ENCODE results near the gene CD151. TPM values are rescaled to one million over a fixed set of nuclear protein-coding genes. Genes with fewer than 3 reads are reported as not detected.
A peak's percentile ranks its signal among the peaks of the same experiment; 100 is the strongest.

Gene CD151
- total RNA-seq, 1 donor, result 311 TPM

- H3K4me3 ChIP-seq (ENCODE audit: low read depth, low read length), result peak overlapping the region; percentile 57
- no peak for TF ChIP-seq CTCF (IDR thresholded peaks at IDR 0.05; ENCODE audit: insufficient read depth, low read length)
- DNase-seq (ENCODE audit: low read depth), result no peak
Measured at GRCh38 chr11:788953-789940, 43.5 kb upstream of the CD151 start.

GRCh38 chr11:789943-790342 lies 42.8 kb upstream of the CD151 start, which contains the start of gene CEND1:
Gene CEND1, minus strand, starts transcription at chr11:790090. Its CDS starts 1,514 bp downstream, at chr11:788576.
- H3K4me3 ChIP-seq (ENCODE audit: low read depth, low read length), result peak within 1 kb of the TSS; percentile 57
- peak; percentile 57 for DNase-seq (ENCODE audit: low read depth)
- TF ChIP-seq CTCF (IDR thresholded peaks at IDR 0.05; ENCODE audit: insufficient read depth, low read length), result no peak

- peak; percentile 30 for DNase-seq (ENCODE audit: low read depth)
- no peak overlapping the region for H3K4me3 ChIP-seq (ENCODE audit: low read depth, low read length)
- no peak for TF ChIP-seq CTCF (IDR thresholded peaks at IDR 0.05; ENCODE audit: insufficient read depth, low read length)
Measured at GRCh38 chr11:790721-791564, 41.8 kb upstream of the CD151 start.

- DNase-seq (ENCODE audit: low read depth), result no peak
- no peak for TF ChIP-seq CTCF (IDR thresholded peaks at IDR 0.05; ENCODE audit: insufficient read depth, low read length)
- H3K4me3 ChIP-seq (ENCODE audit: low read depth, low read length), result no peak overlapping the region
Measured at GRCh38 chr11:791658-792534, 40.9 kb upstream of the CD151 start.

GRCh38 chr11:792535-792821 lies 40.3 kb upstream of the CD151 start:
- no peak for DNase-seq (ENCODE audit: low read depth)
- no peak overlapping the region for H3K4me3 ChIP-seq (ENCODE audit: low read depth, low read length)
- TF ChIP-seq CTCF (IDR thresholded peaks at IDR 0.05; ENCODE audit: insufficient read depth, low read length), result no peak

GRCh38 chr11:792873-793272 lies 39.9 kb upstream of the CD151 start:
- DNase-seq (ENCODE audit: low read depth), result no peak
- H3K4me3 ChIP-seq (ENCODE audit: low read depth, low read length), result no peak overlapping the region
- no peak for TF ChIP-seq CTCF (IDR thresholded peaks at IDR 0.05; ENCODE audit: insufficient read depth, low read length)
